Neural cell (in vitro differentiated cells): Measurements from ENCODE around the gene ZNF677.

Source experiments
- CTCF ChIP-seq: fragments of 450-650 bp; IDR thresholded peaks from 2 replicates; pipeline ENCODE4 v1.5.1; 2014; ENCODE audit warnings: antibody characterized with exemption, mild to moderate bottlenecking, moderate library complexity; ENCODE audit not compliant: poor library complexity, severe bottlenecking
- EP300 ChIP-seq: fragments of 450-650 bp; conservative IDR thresholded peaks from 2 replicates; pipeline ENCODE4 v1.6.1; 2014; ENCODE audit warnings: antibody characterized with exemption, mild to moderate bottlenecking, moderate library complexity; ENCODE audit not compliant: poor library complexity, severe bottlenecking
- EZH2 ChIP-seq: fragments of 200-600, 300-800 bp; shearing (Covaris generic), sonication (generic); IDR thresholded peaks from 2 replicates; pipeline ENCODE4 v1.6.1; 2014; ENCODE audit warnings: antibody characterized with exemption, low read length, borderline replicate concordance, mild to moderate bottlenecking; ENCODE audit not compliant: insufficient read depth, poor library complexity, severe bottlenecking
- POLR2AphosphoS5 ChIP-seq: IDR thresholded peaks from 2 replicates; pipeline ENCODE4 v1.6.1; 2012
- SMC3 ChIP-seq: fragments of 450-650 bp; conservative IDR thresholded peaks from 2 replicates; pipeline ENCODE4 v1.6.1; 2014; ENCODE audit warnings: antibody characterized with exemption, mild to moderate bottlenecking, moderate library complexity; ENCODE audit not compliant: poor library complexity
- TAF1 ChIP-seq: IDR thresholded peaks from 2 replicates; pipeline ENCODE4 v1.6.1; 2012; ENCODE audit warnings: low read depth

DNA sequence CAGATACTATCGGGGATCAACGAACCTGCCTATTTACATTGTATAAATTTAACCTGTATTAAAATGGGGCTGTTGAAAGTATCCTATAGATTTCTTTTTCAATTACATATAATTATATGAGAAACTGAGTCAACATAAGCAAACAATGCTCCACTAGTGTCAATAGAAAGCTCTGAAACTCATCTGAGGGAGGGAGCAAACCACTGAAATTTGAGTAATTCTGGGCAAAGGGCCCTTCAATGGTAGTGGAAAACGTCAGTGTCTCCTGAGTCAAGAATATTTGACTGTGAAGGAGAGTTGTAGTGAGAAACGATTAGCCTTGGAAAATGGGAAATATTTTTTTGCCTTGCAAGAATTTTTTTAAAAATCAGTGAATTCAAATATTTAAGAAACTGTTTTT, 30.4 kb upstream of the ZNF677 start:
- TF ChIP-seq CTCF = no peak
- no peak for TF ChIP-seq TAF1
- TF ChIP-seq POLR2AphosphoS5 = no peak
- TF ChIP-seq EP300 = no peak
- TF ChIP-seq EZH2 = no peak
- no peak for TF ChIP-seq SMC3
